Liver (tissue), 9 donors: ENCODE data around the gene CD63. TPM values are rescaled to one million over a fixed set of nuclear protein-coding genes. Genes with fewer than 3 reads are reported as not detected.
A peak's percentile ranks its signal among the peaks of the same experiment; 100 is the strongest.

Experiments used
- DNase-seq: peaks from one replicate; pipeline ENCODE4 v3.0.0-alpha.2; 2017; ENCODE audit warnings: low spot score
- H3K27ac ChIP-seq, 2 donors: one replicate each; pipeline ENCODE4 v1.7.0; 2013; ENCODE audit warnings: inconsistent platforms in 2 of 2, low read length in 2 of 2, control low read depth in 1 of 2, low read depth in 1 of 2, mild to moderate bottlenecking in 1 of 2
- H3K27me3 ChIP-seq, 4 donors: one replicate each; pipeline versions ENCODE4 v1.6.1 to v1.7.0; 2013; ENCODE audit warnings: low read length in 3 of 4, inconsistent platforms in 1 of 4, mild to moderate bottlenecking in 1 of 4, moderate library complexity in 1 of 4; ENCODE audit not compliant: control insufficient read depth in 4 of 4, insufficient read depth in 4 of 4
- H3K36me3 ChIP-seq, 4 donors: one replicate each; pipeline versions ENCODE4 v1.6.1 to v1.7.0; 2013; ENCODE audit warnings: low read length in 3 of 4, mild to moderate bottlenecking in 3 of 4, low read depth in 1 of 4, moderate library complexity in 1 of 4; ENCODE audit not compliant: control insufficient read depth in 4 of 4, insufficient read depth in 3 of 4
- H3K4me1 ChIP-seq, 4 donors: one replicate each; pipeline versions ENCODE4 v1.6.1 to v1.7.0; 2013; ENCODE audit warnings: low read length in 3 of 4, mild to moderate bottlenecking in 3 of 4, moderate library complexity in 1 of 4; ENCODE audit not compliant: control insufficient read depth in 4 of 4, insufficient read depth in 4 of 4
- H3K4me3 ChIP-seq, 3 donors: one replicate each; pipeline versions ENCODE4 v1.6.1 to v1.7.0; 2013; ENCODE audit warnings: low read length in 3 of 3, control low read depth in 1 of 3, low read depth in 1 of 3, mild to moderate bottlenecking in 1 of 3
- H3K9ac ChIP-seq, 2 donors: one replicate each; pipeline ENCODE4 v1.7.0; 2013; ENCODE audit warnings: low read length in 2 of 2, mild to moderate bottlenecking in 2 of 2, moderate library complexity in 2 of 2, control low read depth in 1 of 2, low read depth in 1 of 2
- H3K9me3 ChIP-seq, 4 donors: one replicate each; pipeline versions ENCODE4 v1.6.1 to v1.7.0; 2013; ENCODE audit warnings: low read length in 3 of 4; ENCODE audit not compliant: control insufficient read depth in 4 of 4
- EGR1 ChIP-seq, 2 donors: IDR thresholded peaks; 2 replicates each; pipeline ENCODE4 v1.6.1; 2016 to 2018; ENCODE audit warnings: antibody characterized with exemption in 2 of 2, low read depth in 2 of 2
- FOXA1 ChIP-seq: IDR thresholded peaks from 2 replicates; pipeline ENCODE4 v1.6.1; 2016; ENCODE audit warnings: antibody characterized with exemption
- FOXA2 ChIP-seq: IDR thresholded peaks from 2 replicates; pipeline ENCODE4 v1.6.1; 2016; ENCODE audit warnings: antibody characterized with exemption
- HNF4A ChIP-seq, 2 donors: conservative IDR thresholded peaks; 2 replicates each; pipeline ENCODE4 v1.6.1; 2016; ENCODE audit warnings: antibody characterized with exemption in 2 of 2, mild to moderate bottlenecking in 2 of 2
- HNF4G ChIP-seq: IDR thresholded peaks from 2 replicates; pipeline ENCODE4 v1.6.1; 2016; ENCODE audit warnings: antibody characterized with exemption
- JUND ChIP-seq, 2 donors: IDR thresholded peaks; 2 replicates each; pipeline ENCODE4 v1.6.1; 2016; ENCODE audit warnings: antibody characterized with exemption in 2 of 2
- NR2F2 ChIP-seq: IDR thresholded peaks from 2 replicates; pipeline ENCODE4 v1.6.1; 2016; ENCODE audit warnings: antibody characterized with exemption
- RXRA ChIP-seq, 2 donors: IDR thresholded peaks; 2 replicates each; pipeline ENCODE4 v1.6.1; 2017 to 2018; ENCODE audit warnings: antibody characterized with exemption in 2 of 2, mild to moderate bottlenecking in 1 of 2
- SP1 ChIP-seq: IDR thresholded peaks from 2 replicates; pipeline ENCODE4 v1.6.1; 2018; ENCODE audit warnings: antibody characterized with exemption, mild to moderate bottlenecking
- TAF1 ChIP-seq: conservative IDR thresholded peaks from 2 replicates; pipeline ENCODE4 v1.6.1; 2016; ENCODE audit warnings: antibody characterized with exemption, mild to moderate bottlenecking
- YY1 ChIP-seq: IDR thresholded peaks from 2 replicates; pipeline ENCODE4 v1.6.1; 2016; ENCODE audit warnings: antibody characterized with exemption, mild to moderate bottlenecking
- WGBS: extraction: QIAGEN DNeasy Blood & Tissue Kit; methylation state at CpG from one replicate; pipeline ENCODE4 v1.1.7; 2013; 5-methylcytosine and 5-hydroxymethylcytosine counted together
- polyA plus RNA-seq, 2 donors: library from polyadenylated mRNA; stranded (reverse) in 1 of 2; unstranded in 1 of 2; fragments of 200-250 nt in 1 of 2; fragments of >200 nt in 1 of 2; fragmentation: Nextera tagmentation in 1 of 2; extraction: Ambion mirVana in 1 of 2; gene quantifications; one replicate each; pipeline versions ENCODE4 v1.2.1 to v1.2.3, GENCODE V29; 2013 to 2015
- total RNA-seq, 2 donors: library from RNA; depleted of rRNA; stranded (reverse); fragments of >200 nt; gene quantifications; one replicate each; pipeline ENCODE4 v1.2.3, GENCODE V29; 2014
- TF ChIP-seq, protein P1 (sequence below): fragments of 150-350 bp; IDR thresholded peaks from 2 replicates; pipeline ENCODE4 v1.5.1; 2017; ENCODE audit warnings: improper control_type of control experiment, low read depth, low read length; ENCODE audit not compliant: missing input control
- TF ChIP-seq, protein P2 (sequence below): IDR thresholded peaks from 2 replicates; pipeline ENCODE4 v1.6.1; 2016; ENCODE audit warnings: antibody characterized with exemption
- TF ChIP-seq, protein P3 (sequence below): IDR thresholded peaks from 2 replicates; pipeline ENCODE4 v1.6.1; 2016; ENCODE audit warnings: antibody characterized with exemption
- TF ChIP-seq, protein P4 (sequence below): IDR thresholded peaks from 2 replicates; pipeline ENCODE4 v1.6.1; 2016; ENCODE audit warnings: antibody characterized with exemption
- TF ChIP-seq, protein P5 (sequence below): IDR thresholded peaks from 2 replicates; pipeline ENCODE4 v1.6.1; 2016; ENCODE audit warnings: antibody characterized with exemption, mild to moderate bottlenecking
- donor health status: healthy.
- donor health status: healthy.
- donor health status: healthy.
- donor health status: healthy.
- donor health status: healthy.

Gene CD63
- total and polyA plus RNA-seq, 4 donors, result 185 to 373 (median 338) TPM

DNA sequence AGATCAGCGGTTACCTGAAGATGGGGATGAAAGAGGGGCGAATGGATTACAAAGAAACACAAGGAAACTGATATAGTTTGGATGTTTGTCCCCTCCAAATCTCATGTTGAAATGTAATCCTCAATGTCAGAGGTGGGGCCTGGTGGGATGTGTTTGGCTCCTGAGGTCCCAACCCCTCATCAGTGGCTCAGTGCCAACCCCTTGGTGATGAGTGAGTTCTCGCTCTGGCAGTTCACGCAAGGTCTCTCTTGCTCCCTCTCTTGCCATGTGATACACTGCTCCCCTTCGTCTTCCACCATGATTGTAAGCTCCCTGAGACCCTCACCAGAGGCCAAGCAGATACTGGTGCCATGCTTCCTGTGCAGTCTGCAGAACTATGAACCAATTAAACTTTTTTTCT lies 49.1 kb downstream of the CD63 start:
- H3K4me3 ChIP-seq, result no peak overlapping the region
- H3K9me3 ChIP-seq, result no peaks in the 10 kb centered on the region
- H3K36me3 ChIP-seq, result no peaks in the 10 kb centered on the region
- H3K27me3 ChIP-seq, result no peaks in the 10 kb centered on the region
- H3K27ac ChIP-seq, result no peak overlapping the region
- DNase-seq, result no peak
- H3K9ac ChIP-seq, result no peak overlapping the region
- H3K4me1 ChIP-seq, result peaks cover 9 to 24% (median 9%) of the 10 kb centered on the region in 4 donors
- TF ChIP-seq, protein P1, sequence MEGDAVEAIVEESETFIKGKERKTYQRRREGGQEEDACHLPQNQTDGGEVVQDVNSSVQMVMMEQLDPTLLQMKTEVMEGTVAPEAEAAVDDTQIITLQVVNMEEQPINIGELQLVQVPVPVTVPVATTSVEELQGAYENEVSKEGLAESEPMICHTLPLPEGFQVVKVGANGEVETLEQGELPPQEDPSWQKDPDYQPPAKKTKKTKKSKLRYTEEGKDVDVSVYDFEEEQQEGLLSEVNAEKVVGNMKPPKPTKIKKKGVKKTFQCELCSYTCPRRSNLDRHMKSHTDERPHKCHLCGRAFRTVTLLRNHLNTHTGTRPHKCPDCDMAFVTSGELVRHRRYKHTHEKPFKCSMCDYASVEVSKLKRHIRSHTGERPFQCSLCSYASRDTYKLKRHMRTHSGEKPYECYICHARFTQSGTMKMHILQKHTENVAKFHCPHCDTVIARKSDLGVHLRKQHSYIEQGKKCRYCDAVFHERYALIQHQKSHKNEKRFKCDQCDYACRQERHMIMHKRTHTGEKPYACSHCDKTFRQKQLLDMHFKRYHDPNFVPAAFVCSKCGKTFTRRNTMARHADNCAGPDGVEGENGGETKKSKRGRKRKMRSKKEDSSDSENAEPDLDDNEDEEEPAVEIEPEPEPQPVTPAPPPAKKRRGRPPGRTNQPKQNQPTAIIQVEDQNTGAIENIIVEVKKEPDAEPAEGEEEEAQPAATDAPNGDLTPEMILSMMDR, result no peak
- TF ChIP-seq, protein P2, sequence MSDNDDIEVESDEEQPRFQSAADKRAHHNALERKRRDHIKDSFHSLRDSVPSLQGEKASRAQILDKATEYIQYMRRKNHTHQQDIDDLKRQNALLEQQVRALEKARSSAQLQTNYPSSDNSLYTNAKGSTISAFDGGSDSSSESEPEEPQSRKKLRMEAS, result no peak
- TF ChIP-seq FOXA1 (no peak), SP1 (no peak), JUND (IDR thresholded peaks at IDR 0.05) (no peak), YY1 (no peak), FOXA2 (no peak), NR2F2 (no peak), TAF1 (no peak), RXRA (IDR thresholded peaks at IDR 0.05) (no peak), EGR1 (IDR thresholded peaks at IDR 0.05; ENCODE audit: low read depth in 2 of 2) (no peak), HNF4A (conservative IDR thresholded peaks at IDR 0.05) (no peak), HNF4G (no peak)
- TF ChIP-seq, protein P3, sequence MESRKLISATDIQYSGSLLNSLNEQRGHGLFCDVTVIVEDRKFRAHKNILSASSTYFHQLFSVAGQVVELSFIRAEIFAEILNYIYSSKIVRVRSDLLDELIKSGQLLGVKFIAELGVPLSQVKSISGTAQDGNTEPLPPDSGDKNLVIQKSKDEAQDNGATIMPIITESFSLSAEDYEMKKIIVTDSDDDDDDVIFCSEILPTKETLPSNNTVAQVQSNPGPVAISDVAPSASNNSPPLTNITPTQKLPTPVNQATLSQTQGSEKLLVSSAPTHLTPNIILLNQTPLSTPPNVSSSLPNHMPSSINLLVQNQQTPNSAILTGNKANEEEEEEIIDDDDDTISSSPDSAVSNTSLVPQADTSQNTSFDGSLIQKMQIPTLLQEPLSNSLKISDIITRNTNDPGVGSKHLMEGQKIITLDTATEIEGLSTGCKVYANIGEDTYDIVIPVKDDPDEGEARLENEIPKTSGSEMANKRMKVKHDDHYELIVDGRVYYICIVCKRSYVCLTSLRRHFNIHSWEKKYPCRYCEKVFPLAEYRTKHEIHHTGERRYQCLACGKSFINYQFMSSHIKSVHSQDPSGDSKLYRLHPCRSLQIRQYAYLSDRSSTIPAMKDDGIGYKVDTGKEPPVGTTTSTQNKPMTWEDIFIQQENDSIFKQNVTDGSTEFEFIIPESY, result no peak
- 92% methylated on average over 5 of the region's 5 CpGs for WGBS

DNA sequence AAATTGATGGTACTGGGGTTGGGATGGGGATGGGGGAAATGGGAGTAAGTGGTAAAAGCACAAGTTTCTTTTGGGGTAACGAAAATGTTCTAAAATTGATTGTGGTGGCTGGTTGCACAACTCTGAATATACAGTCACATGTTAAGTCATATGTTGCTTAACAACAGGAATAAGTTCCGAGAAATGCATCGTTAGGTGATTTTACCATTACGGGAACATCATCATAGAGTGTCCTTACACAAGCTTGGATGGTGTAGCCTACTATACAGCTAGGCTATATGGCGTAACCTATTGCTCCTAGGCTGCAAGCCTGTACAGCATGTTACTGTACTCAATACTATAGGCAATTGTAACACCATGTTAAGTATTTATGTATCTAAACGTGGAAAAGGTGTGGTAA lies 52.1 kb downstream of the CD63 start:
- Histone ChIP-seq H3K4me3 (no peak overlapping the region), H3K9me3 (no peaks in the 10 kb centered on the region), H3K4me1 (peaks cover 0 to 12% (median 4%) of the 10 kb centered on the region in 4 donors), H3K9ac (no peak overlapping the region), H3K36me3 (no peaks in the 10 kb centered on the region), H3K27me3 (no peaks in the 10 kb centered on the region), H3K27ac (no peak overlapping the region)
- DNase-seq, result no peak
- WGBS, result 57% methylated on average over 6 of the region's 6 CpGs
- TF ChIP-seq RXRA (IDR thresholded peaks at IDR 0.05) (peak in 1 of 2 donors; percentile 13), HNF4G (no peak)

DNA sequence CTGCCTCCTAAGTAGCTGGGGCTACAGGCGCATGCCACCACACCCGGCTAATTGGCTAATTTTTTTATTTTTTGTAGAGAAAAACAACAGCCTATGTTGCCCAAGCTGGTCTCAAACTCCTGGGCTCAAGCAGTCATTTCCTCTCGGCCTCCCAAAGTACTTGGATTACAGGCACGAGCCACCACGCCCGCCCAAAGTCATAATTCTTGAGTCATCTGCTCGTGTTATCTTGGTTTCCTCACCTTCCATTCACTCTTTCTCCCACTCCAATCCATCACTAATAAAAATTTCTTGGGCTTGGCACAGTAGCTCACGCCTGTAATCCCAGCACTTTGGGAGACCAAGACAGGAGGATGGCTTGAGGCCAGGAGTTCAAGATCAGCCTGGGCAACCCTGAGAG lies 53.1 kb downstream of the CD63 start:
- no peak overlapping the region for H3K9ac ChIP-seq
- no peak for DNase-seq
- TF ChIP-seq, protein P4, sequence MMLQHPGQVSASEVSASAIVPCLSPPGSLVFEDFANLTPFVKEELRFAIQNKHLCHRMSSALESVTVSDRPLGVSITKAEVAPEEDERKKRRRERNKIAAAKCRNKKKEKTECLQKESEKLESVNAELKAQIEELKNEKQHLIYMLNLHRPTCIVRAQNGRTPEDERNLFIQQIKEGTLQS, result no peak
- TF ChIP-seq, protein P3, result no peak
- no peak for TF ChIP-seq FOXA1
- TF ChIP-seq, protein P1, result no peak
- no peak for TF ChIP-seq TAF1
- TF ChIP-seq JUND (IDR thresholded peaks at IDR 0.05), result no peak
- no peak for TF ChIP-seq HNF4G
- TF ChIP-seq, protein P5, sequence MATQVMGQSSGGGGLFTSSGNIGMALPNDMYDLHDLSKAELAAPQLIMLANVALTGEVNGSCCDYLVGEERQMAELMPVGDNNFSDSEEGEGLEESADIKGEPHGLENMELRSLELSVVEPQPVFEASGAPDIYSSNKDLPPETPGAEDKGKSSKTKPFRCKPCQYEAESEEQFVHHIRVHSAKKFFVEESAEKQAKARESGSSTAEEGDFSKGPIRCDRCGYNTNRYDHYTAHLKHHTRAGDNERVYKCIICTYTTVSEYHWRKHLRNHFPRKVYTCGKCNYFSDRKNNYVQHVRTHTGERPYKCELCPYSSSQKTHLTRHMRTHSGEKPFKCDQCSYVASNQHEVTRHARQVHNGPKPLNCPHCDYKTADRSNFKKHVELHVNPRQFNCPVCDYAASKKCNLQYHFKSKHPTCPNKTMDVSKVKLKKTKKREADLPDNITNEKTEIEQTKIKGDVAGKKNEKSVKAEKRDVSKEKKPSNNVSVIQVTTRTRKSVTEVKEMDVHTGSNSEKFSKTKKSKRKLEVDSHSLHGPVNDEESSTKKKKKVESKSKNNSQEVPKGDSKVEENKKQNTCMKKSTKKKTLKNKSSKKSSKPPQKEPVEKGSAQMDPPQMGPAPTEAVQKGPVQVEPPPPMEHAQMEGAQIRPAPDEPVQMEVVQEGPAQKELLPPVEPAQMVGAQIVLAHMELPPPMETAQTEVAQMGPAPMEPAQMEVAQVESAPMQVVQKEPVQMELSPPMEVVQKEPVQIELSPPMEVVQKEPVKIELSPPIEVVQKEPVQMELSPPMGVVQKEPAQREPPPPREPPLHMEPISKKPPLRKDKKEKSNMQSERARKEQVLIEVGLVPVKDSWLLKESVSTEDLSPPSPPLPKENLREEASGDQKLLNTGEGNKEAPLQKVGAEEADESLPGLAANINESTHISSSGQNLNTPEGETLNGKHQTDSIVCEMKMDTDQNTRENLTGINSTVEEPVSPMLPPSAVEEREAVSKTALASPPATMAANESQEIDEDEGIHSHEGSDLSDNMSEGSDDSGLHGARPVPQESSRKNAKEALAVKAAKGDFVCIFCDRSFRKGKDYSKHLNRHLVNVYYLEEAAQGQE, result no peak
- no peak for TF ChIP-seq FOXA2

More for the DNA sequence above, 53.1 kb downstream of the CD63 start:
- Histone ChIP-seq H3K36me3 (no peaks in the 10 kb centered on the region), H3K9me3 (no peaks in the 10 kb centered on the region), H3K4me1 (peaks cover 0 to 8% (median 2%) of the 10 kb centered on the region in 4 donors), H3K27me3 (no peaks in the 10 kb centered on the region), H3K27ac (no peak overlapping the region), H3K4me3 (no peak overlapping the region)
- 84% methylated on average over 8 of the region's 8 CpGs for WGBS
